ENCODE data around the gene SMPD1.

Gene SMPD1

GRCh38 chr11:6420677-6421076, 30.4 kb downstream of the SMPD1 start:
- DNase-seq (ENCODE audit: low read depth) = no peak
- no peak for TF ChIP-seq CTCF (IDR thresholded peaks at IDR 0.05; ENCODE audit: insufficient read depth, low read depth, low read length, missing control alignments)
- no peak overlapping the region for H3K4me3 ChIP-seq (ENCODE audit: low read length)

DNA sequence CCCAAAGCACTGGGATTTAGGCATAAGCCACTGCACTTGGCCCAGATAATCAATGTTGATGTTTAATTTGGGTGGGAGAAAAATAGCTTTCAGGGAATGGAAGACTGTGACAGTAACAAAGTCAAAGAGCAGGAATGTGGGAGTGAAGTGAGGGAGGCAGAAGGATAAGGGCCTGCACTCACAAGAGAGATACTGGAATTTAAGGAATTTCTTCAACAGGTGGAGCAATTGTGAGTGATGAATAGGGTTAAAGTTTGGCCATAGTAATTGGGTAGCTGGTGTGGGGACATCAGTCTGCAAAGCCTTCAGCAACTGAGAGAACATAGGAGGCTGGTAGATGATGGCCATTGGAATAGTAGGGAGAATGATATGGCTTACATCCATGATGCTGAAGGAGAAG, 37.2 kb downstream of the SMPD1 start:
- DNase-seq (ENCODE audit: low read depth) = no peak
- no peak for TF ChIP-seq CTCF (IDR thresholded peaks at IDR 0.05; ENCODE audit: insufficient read depth, low read depth, low read length, missing control alignments)
- no peak overlapping the region for H3K4me3 ChIP-seq (ENCODE audit: low read length)

DNA sequence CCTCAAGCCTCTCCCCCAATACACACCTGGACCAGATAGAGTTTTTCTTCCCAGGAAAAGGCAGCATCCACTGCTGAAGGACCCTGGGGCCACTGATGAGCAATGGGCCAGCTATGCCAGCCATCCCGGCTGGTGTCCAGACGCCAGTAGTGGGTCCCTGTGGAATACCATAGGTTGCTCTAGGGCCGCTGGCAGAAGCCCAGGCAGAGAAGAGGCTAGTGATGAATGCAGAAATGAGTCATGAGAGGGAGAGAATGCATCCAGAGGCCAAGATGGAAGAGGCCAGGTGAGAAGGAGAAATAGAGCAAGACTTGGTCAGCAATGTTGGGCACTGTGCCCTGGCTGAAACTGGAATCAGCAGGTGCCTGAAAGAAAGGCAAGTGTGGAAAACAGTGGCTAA, 41.6 kb downstream of the SMPD1 start:
- DNase-seq (ENCODE audit: low read depth) = peak; percentile 70

GRCh38 chr11:6433998-6434660, 43.9 kb downstream of the SMPD1 start:
- no peak for DNase-seq (ENCODE audit: low read depth)
- H3K4me3 ChIP-seq (ENCODE audit: low read length) = no peak overlapping the region
- no peak for TF ChIP-seq CTCF (IDR thresholded peaks at IDR 0.05; ENCODE audit: insufficient read depth, low read depth, low read length, missing control alignments)

More for the DNA sequence above, 41.6 kb downstream of the SMPD1 start:
- no peak overlapping the region for H3K4me3 ChIP-seq (ENCODE audit: low read length)
- TF ChIP-seq CTCF (IDR thresholded peaks at IDR 0.05; ENCODE audit: insufficient read depth, low read depth, low read length, missing control alignments) = no peak

DNA sequence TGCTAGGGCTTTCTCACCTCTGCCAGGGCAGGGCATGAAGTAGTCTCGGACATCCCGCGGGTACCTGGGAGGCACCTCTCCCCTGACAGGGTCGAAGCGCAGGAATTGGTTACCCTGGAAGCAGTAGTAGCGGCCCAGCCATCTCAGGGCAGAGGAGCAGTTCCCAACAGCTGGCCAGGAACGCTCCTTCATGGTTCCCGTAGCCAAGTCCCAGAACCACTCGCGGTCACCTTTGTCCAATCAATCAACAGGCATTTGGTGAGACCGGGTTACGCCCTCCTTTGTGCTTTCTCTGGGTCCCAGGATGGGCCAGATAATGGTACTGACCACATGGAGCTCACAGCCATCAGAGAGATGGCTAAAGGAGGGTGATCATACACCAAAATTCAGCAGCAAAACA, 47.1 kb downstream of the SMPD1 start:
- no peak overlapping the region for H3K4me3 ChIP-seq (ENCODE audit: low read length)
- TF ChIP-seq CTCF (IDR thresholded peaks at IDR 0.05; ENCODE audit: insufficient read depth, low read depth, low read length, missing control alignments) = no peak
- DNase-seq (ENCODE audit: low read depth) = no peak

DNA sequence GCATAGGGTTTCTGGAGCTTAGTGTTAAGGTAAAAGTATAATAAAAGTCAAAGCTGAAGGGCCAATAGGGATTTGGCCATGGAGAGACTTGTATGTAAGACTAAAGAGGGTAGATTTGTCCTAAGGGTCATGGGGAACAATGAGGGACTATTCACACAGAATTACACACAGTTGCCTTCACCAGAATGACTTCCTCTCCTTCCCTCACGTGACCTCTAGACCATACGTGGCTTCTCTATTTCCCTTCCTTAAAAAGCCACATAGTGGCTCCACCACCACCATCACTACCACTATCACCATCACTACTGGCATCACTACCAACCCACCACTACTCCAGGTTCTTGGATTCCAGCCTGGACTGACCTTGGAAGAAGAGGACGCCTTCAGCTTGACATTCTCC, 47.7 kb downstream of the SMPD1 start:
- DNase-seq (ENCODE audit: low read depth) = no peak
- no peak overlapping the region for H3K4me3 ChIP-seq (ENCODE audit: low read length)

More for the DNA sequence above, 47.7 kb downstream of the SMPD1 start:
- TF ChIP-seq CTCF (IDR thresholded peaks at IDR 0.05; ENCODE audit: insufficient read depth, low read depth, low read length, missing control alignments) = no peak
